Activated CD4-positive, alpha-beta memory T cell treated with anti-CD3 and anti-CD28 coated beads for 36 hours (primary cell): Measurements from ENCODE around the gene FBXO31. TPM values are rescaled to one million over a fixed set of nuclear protein-coding genes. Genes with fewer than 3 reads are reported as not detected.

ENCODE experiments used
- CTCF ChIA-PET: fragments of 350-600 bp; sonication (Branson Sonifier 250); formaldehyde crosslinking; loops from one replicate; lab custom pipeline; 2021; ENCODE audit warnings: antibody characterized with exemption, inconsistent platforms; lab: Charles Lee
- POLR2A ChIA-PET: fragments of 350-600 bp; sonication (Branson Sonifier 250); formaldehyde crosslinking; loops from one replicate; lab custom pipeline; 2021; ENCODE audit warnings: antibody characterized with exemption; lab: Charles Lee
- DNase-seq: peaks from one replicate; pipeline ENCODE4 v3.0.0-alpha.2; 2020
- H3K27ac Mint-ChIP-seq: one replicate; pipeline ENCODE4 v1.8.0; 2021; ENCODE audit warnings: mixed read lengths
- H3K27me3 Mint-ChIP-seq: one replicate; pipeline ENCODE4 v1.8.0; 2021; ENCODE audit warnings: mixed read lengths
- H3K36me3 Mint-ChIP-seq: one replicate; pipeline ENCODE4 v1.8.0; 2021; ENCODE audit warnings: mixed read lengths
- H3K4me1 Mint-ChIP-seq: one replicate; pipeline ENCODE4 v1.8.0; 2021; ENCODE audit warnings: low read depth, mixed read lengths
- H3K4me3 Mint-ChIP-seq: one replicate; pipeline ENCODE4 v1.8.0; 2021; ENCODE audit warnings: mild to moderate bottlenecking, mixed read lengths
- H3K9me3 Mint-ChIP-seq: one replicate; pipeline ENCODE4 v1.8.0; 2021; ENCODE audit warnings: mixed read lengths
- intact Hi-C: fragments of 100-400 bp; cut with micrococcal nuclease; formaldehyde crosslinking; loops from one replicate; pipeline ENCODE4 v1.15.1; 2023
- total RNA-seq, 2 experiments: library from RNA; stranded (reverse); gene quantifications; one replicate each; pipeline ENCODE4 v1.2.3, GENCODE V29; 2021

The FBXO31 gene
- total RNA-seq, 2 experiments from 2014 or later, result 29.7 to 33.8 TPM

DNA sequence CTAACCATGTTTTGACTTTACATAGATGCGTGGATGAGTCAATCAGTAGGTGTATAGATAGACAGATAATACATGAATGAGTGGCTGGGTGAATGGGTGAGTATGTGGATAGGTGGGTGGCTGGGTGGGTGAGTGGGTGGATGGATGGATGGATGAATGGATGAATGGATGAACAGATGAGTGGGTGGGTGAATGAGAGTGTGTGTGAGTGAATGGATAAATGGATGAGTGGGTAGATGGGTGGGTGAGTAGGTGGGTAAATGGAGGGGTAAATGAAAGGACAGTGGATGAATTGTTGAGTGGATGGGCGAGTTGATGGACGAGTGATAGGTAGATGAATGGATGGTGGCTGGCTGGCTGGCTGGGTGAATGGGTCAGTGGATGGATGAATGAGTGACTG, 89.6 kb downstream of the FBXO31 start:
- Mint-ChIP-seq H3K36me3 (peaks cover 7% of the 10 kb centered on the region), H3K4me3 (no peak overlapping the region), H3K27me3 (no peaks in the 10 kb centered on the region), H3K4me1 (no peaks in the 10 kb centered on the region), H3K27ac (no peak overlapping the region), H3K9me3 (peaks cover 4% of the 10 kb centered on the region)
- ChIA-PET POLR2A (no interaction called here), CTCF (no interaction called here)
- no peak for DNase-seq
- intact Hi-C loops, result no loop called here

DNA sequence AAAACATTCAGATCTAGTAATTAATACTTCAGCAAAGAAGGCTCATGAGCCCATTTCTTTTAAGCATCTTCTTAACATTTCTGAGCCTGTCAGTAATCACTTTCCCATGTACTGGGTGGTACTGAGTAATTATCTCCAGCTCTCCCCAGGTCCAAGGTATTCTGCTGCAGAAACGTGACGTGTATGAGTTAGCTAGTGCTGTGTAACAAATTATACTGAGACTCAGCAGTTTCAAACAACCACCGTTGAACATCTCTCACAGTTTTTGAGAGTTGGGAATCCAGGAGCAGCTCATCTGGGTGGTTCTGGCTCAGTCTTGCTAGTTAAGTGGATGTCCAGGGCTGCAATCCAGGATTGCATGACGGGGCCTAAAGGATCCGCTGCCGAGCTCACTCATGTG, 91.6 kb downstream of the FBXO31 start:
- DNase-seq, result no peak
- Mint-ChIP-seq H3K4me1 (no peaks in the 10 kb centered on the region), H3K27ac (no peak overlapping the region), H3K36me3 (peaks cover 5% of the 10 kb centered on the region), H3K9me3 (peaks cover 4% of the 10 kb centered on the region), H3K27me3 (no peaks in the 10 kb centered on the region), H3K4me3 (no peak overlapping the region)
- ChIA-PET CTCF (interaction anchor here (0.8 to 1.3 kb wide), 2 partner anchors 9 to 344 kb away, joined by 3 to 4 read pairs; no protein-coding TSS in a partner anchor), POLR2A (no interaction called here)
- intact Hi-C loops, result no loop called here

DNA sequence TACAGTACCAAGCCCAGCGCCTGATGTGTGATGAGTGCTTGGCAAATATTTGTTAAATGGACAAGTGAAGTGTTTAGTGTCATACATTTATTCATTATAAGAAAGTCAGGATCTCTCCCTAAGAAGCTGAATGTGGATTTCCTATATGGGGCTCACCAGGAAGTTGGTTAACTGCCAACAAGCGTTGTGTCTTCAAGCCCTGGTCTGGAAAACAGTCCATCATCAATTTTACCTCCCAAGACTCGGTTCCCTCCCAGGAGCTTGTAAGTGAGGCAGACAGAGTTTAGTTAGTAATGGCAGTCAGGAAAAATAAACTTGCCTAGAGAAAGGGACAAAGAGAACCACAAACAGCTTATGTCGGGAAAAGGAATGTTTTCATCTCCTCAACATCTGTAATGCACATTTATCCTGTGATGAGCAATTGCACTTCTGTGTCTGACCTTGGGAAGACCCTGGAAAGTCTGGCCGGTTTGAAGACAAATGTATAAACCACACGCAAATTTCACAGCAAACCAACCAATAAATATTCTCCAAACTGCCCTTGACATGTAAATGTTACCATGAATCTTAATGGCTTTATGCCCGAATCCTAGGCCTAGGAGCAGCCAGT, 94.7 kb downstream of the FBXO31 start:
- ChIA-PET CTCF (no interaction called here), POLR2A (no interaction called here)
- no peaks in the 10 kb centered on the region for H3K27me3 Mint-ChIP-seq

DNA sequence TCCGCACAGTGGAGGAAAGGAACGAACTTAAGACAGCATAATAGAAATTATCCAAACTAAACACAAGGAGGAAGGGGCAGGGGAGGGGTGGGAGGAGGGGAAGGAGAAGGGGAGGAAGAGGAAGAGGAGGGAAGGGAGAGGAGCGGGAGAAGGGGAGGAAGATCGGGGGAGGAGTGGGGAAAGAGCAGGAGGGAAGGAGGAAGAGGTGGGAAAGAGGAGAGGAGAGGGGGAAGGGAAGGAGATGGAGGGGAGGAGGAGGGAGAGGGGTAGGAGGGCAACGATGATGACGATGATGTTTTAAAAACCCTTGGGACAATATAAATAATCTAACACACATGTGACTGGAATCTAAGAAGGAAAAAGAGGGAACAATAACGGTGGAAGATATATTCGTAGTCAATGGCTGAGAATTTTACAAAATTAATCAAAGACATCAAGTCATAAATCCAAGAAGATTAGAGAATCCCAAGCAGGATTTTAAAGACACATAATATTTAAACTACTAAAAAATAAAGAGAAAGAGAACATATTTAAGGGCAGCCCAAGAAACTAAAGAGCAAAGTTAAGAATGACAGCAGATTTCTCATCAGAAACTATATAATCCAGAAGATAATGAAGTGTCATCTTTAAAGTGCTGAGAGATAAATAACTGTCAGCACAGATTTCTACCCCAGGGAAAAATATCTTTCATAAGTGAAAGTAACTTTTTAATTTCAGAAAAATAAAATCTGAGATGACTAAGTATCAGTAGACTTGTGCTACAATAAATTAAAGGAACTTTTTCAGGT, 96.5 kb downstream of the FBXO31 start:
- H3K4me1 Mint-ChIP-seq, result no peaks in the 10 kb centered on the region
- H3K4me3 Mint-ChIP-seq, result no peak overlapping the region
- peaks cover 4% of the 10 kb centered on the region for H3K36me3 Mint-ChIP-seq
- peaks cover 4% of the 10 kb centered on the region for H3K9me3 Mint-ChIP-seq
- no peak for DNase-seq
- no peak overlapping the region for H3K27ac Mint-ChIP-seq
- POLR2A ChIA-PET, result no interaction called here
- intact Hi-C loops, result no loop called here
- CTCF ChIA-PET, result no interaction called here
- H3K27me3 Mint-ChIP-seq, result no peaks in the 10 kb centered on the region

More for the DNA sequence above, 94.7 kb downstream of the FBXO31 start:
- DNase-seq, result no peak
- H3K4me1 Mint-ChIP-seq, result no peaks in the 10 kb centered on the region
- peaks cover 7% of the 10 kb centered on the region for H3K36me3 Mint-ChIP-seq
- intact Hi-C loops, result no loop called here
- H3K4me3 Mint-ChIP-seq, result no peak overlapping the region
- no peak overlapping the region for H3K27ac Mint-ChIP-seq
- peaks cover 6% of the 10 kb centered on the region for H3K9me3 Mint-ChIP-seq

DNA sequence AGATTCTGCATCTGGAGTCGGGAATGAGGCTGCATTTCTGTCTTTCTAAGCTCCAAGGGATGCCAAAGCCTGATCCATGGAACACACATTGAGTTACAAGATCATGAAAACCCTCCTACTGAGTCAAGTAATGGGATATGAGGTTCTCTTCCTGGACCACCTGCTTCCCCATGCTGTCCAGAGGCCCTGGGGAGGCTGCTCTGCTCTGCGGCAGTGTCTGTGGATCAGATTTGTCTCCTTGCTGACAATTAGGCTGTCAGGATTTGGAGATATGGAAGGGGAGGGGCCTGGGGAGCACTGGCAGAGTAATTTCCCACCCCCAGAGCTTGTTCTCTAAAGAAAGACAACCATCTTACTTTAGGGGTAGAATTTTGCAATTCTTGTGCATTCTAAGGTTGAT, 99.4 kb downstream of the FBXO31 start:
- Mint-ChIP-seq H3K27me3 (no peaks in the 10 kb centered on the region), H3K9me3 (peaks cover 2% of the 10 kb centered on the region), H3K27ac (no peak overlapping the region), H3K36me3 (peaks cover 2% of the 10 kb centered on the region), H3K4me3 (no peak overlapping the region), H3K4me1 (no peaks in the 10 kb centered on the region)
- ChIA-PET POLR2A (no interaction called here), CTCF (interaction anchor here (0.9 kb wide), 1 partner anchor 160 kb away, joined by 3 read pairs; no protein-coding TSS in a partner anchor)
- intact Hi-C loops, result no loop called here
- DNase-seq, result no peak

DNA sequence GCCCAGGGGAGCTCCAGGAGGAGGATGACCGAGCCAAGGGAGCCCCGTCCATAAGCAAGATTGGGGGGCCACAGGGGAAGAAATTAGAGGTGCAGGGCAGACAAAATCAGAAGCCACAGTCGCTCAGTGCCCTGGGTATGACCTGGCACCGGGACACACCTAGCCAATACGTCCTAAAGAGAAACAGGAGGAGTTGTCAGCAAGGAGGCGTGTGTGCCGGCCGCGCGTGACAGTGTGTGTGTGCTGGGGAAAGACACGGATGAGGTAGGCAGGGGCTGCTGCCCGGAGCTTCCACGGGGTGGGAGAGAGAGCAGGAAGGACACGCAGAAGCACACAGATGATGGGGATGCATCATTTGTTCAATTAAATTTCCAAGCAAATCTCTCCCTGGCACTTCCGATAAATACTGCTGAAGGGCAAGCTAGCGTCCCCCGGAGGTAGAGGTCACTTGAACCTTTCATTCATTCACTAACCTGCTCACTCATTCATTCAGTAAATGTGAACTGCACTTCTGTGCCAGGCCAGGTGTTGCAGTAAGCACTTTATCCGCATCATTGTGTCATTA, 104.4 kb downstream of the FBXO31 start:
- H3K27ac Mint-ChIP-seq, result no peak overlapping the region
- peaks cover 5% of the 10 kb centered on the region for H3K4me1 Mint-ChIP-seq
- POLR2A ChIA-PET, result no interaction called here
- H3K4me3 Mint-ChIP-seq, result no peak overlapping the region
- no peaks in the 10 kb centered on the region for H3K9me3 Mint-ChIP-seq
- H3K36me3 Mint-ChIP-seq, result no peaks in the 10 kb centered on the region
- CTCF ChIA-PET, result interaction anchor here (0.6 to 2.2 kb wide), 5 partner anchors 13 to 715 kb away, joined by 3 to 7 read pairs (median 3); no protein-coding TSS in a partner anchor
- intact Hi-C loops, result loop anchor here (2.0 kb wide), 1 partner anchor 716 kb away; no protein-coding TSS in a partner anchor
- H3K27me3 Mint-ChIP-seq, result no peaks in the 10 kb centered on the region
- no peak for DNase-seq

DNA sequence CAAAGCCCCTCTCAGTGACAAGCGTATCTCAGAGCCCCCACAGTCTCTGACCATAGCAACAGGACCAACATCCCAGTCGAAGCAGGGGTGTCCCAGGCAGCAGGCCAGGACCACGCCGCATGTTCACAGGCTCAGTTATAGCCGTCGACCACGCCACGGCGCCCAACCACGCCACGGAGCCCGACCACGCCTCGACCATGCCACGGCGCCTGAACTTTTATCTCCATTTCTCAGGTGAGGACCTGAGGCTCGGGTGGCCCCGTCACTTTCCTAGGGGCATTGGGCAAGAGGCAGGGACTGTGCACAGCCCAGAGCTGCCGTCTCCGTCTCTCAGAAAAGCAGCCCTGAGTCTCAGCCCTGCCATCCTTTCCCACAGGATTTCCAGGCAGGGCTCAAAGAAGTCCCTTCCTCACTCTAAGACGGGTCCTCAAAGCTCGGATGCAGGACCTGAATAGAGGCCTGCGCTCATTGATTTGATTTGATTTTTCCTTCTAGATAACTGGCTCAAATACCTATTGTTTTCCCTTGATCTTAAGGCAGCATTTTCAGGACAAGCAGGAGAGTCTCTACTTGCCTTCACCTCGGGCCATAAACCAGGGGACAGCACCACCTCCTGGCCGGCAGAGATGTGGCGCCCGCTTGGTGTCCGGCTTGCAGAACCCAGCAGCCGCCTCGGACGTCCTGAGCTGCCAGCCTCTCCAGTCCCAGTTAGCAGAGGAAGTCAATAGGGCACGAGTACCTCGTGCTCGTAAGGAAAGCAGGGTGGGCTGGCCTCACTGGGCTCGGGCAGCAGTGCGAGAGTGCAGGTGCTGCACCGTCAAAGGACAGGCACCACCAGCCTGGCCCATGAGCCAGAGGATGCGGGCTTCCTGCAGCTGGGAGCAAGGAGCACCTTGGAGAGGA, 105.1 kb downstream of the FBXO31 start:
- CTCF ChIA-PET, result interaction anchor here (0.6 to 2.2 kb wide), 4 partner anchors 75 to 714 kb away, joined by 3 to 7 read pairs (median 4); no protein-coding TSS in a partner anchor
- intact Hi-C loops, result loop anchor here (1.0 to 2.0 kb wide), 2 partner anchors 75 to 716 kb away; no protein-coding TSS in a partner anchor
- peaks cover 5% of the 10 kb centered on the region for H3K4me1 Mint-ChIP-seq
- H3K27me3 Mint-ChIP-seq, result no peaks in the 10 kb centered on the region
- peak; percentile 67 for DNase-seq
- H3K9me3 Mint-ChIP-seq, result no peaks in the 10 kb centered on the region
- POLR2A ChIA-PET, result no interaction called here
- no peak overlapping the region for H3K27ac Mint-ChIP-seq
- no peaks in the 10 kb centered on the region for H3K36me3 Mint-ChIP-seq
- no peak overlapping the region for H3K4me3 Mint-ChIP-seq

Other genes starting within 250 kb of the FBXO31 start
- 10 to 100 TPM; 10.9 to 15.0 TPM for gene C16orf95, start 66.4 kb downstream of the FBXO31 start, total RNA-seq
- 10 to 100 TPM; 69.3 to 72.5 TPM for gene MAP1LC3B, start 8.6 kb upstream of the FBXO31 start, total RNA-seq
- gene ZCCHC14, start 109.2 kb upstream of the FBXO31 start, total RNA-seq, result 10 to 100 TPM in 1 of 2 experiments, 1 to 10 TPM in 1; 8.7 to 10.6 TPM
- under 1 TPM; 0.07 to 0.12 TPM for gene JPH3, start 218.7 kb upstream of the FBXO31 start, total RNA-seq